Chondrocyte (in vitro differentiated cells): ENCODE data around the gene SAMD9L. TPM values are rescaled to one million over a fixed set of nuclear protein-coding genes. Genes with fewer than 3 reads are reported as not detected.
"Not testable (repeated sequence)": the region's sequence is repeated elsewhere in the genome, so short reads cannot be mapped to it uniquely, and the experiment has no call there.

Experiments
- DNase-seq: peaks from one replicate; pipeline ENCODE4 v3.0.0; 2021; ENCODE audit warnings: mixed read lengths, low spot score
- H3K27ac Mint-ChIP-seq: one replicate; pipeline ENCODE4 v1.8.0; 2021; ENCODE audit warnings: mild to moderate bottlenecking, moderate library complexity, mixed read lengths; ENCODE audit not compliant: unreplicated experiment
- H3K27me3 Mint-ChIP-seq: 2 replicates; pipeline ENCODE4 v1.8.0; 2021; ENCODE audit warnings: low read depth, mixed read lengths
- H3K36me3 Mint-ChIP-seq: 2 replicates; pipeline ENCODE4 v1.8.0; 2021; ENCODE audit warnings: low read depth, mixed read lengths
- H3K4me1 Mint-ChIP-seq: 2 replicates; pipeline ENCODE4 v1.8.0; 2021; ENCODE audit warnings: low read depth, mild to moderate bottlenecking, mixed read lengths
- H3K4me3 Mint-ChIP-seq: one replicate; pipeline ENCODE4 v1.8.0; 2021; ENCODE audit warnings: mild to moderate bottlenecking, moderate library complexity, mixed read lengths; ENCODE audit not compliant: unreplicated experiment
- H3K9me3 Mint-ChIP-seq: 2 replicates; pipeline ENCODE4 v1.8.0; 2021; ENCODE audit warnings: low read depth, mixed read lengths
- total RNA-seq: library from RNA; stranded (reverse); gene quantifications from 3 replicates; pipeline ENCODE4 v1.2.1, GENCODE V29; 2021
- TF ChIP-seq, protein P1 (sequence below): fragments of 200-600 bp; sonication (generic); IDR thresholded peaks from 2 replicates; pipeline ENCODE4 v1.5.0; 2021; ENCODE audit warnings: antibody characterized with exemption, mild to moderate bottlenecking, moderate library complexity

SAMD9L gene
- total RNA-seq, 1 donor from 2014 or later = 6.9 TPM

DNA sequence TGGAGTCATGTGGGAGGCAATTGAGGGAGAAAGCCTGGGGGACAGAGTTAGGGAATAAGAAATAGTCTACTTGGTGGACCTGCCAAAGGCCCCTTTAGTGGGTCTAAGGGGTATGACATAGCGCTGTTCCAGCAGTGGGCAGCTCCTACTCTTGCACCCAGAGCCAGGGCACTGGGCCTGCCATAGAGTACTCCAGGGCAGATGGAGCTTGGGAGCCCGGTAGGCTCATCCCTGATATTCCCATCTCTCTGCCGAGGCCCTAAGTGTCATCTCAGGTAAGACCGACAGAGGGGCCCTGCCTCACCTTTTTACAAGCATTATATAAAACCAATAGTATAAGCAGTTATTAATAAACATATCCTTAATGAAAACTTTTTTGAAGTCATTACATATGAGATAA, 9.6 kb downstream of the SAMD9L start:
- H3K4me1 Mint-ChIP-seq = no peaks in the 10 kb centered on the region
- no peak overlapping the region for H3K27ac Mint-ChIP-seq
- peaks cover 23% of the 10 kb centered on the region for H3K9me3 Mint-ChIP-seq
- peaks cover 10% of the 10 kb centered on the region for H3K27me3 Mint-ChIP-seq
- DNase-seq = peak; percentile 51
- TF ChIP-seq, protein P1, sequence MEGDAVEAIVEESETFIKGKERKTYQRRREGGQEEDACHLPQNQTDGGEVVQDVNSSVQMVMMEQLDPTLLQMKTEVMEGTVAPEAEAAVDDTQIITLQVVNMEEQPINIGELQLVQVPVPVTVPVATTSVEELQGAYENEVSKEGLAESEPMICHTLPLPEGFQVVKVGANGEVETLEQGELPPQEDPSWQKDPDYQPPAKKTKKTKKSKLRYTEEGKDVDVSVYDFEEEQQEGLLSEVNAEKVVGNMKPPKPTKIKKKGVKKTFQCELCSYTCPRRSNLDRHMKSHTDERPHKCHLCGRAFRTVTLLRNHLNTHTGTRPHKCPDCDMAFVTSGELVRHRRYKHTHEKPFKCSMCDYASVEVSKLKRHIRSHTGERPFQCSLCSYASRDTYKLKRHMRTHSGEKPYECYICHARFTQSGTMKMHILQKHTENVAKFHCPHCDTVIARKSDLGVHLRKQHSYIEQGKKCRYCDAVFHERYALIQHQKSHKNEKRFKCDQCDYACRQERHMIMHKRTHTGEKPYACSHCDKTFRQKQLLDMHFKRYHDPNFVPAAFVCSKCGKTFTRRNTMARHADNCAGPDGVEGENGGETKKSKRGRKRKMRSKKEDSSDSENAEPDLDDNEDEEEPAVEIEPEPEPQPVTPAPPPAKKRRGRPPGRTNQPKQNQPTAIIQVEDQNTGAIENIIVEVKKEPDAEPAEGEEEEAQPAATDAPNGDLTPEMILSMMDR = no peak
- peaks cover 37% of the 10 kb centered on the region for H3K36me3 Mint-ChIP-seq
- no peak overlapping the region for H3K4me3 Mint-ChIP-seq

DNA sequence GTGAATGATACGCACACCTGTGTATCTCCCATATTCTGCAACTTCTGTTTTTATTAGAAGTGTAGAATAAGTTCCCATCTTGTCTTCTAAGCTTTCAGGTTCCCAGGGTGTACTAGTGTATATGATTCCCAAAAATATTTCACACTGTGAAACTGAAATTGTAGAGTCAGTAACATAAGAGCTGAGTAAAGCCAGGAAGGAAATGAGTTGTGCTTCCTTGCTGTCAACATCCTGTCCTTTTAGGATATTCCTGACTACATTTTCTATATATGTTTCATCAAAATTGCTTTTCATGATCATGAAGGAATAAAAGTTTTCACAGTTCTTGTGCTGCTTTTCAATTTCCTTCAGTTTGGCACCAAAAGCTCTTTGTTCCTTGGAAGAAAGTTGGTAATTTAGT, 15.2 kb downstream of the SAMD9L start:
- H3K4me3 Mint-ChIP-seq = no peak overlapping the region
- TF ChIP-seq, protein P1 = no peak
- H3K4me1 Mint-ChIP-seq = no peaks in the 10 kb centered on the region
- no peak for DNase-seq
- H3K36me3 Mint-ChIP-seq = peaks cover 36% of the 10 kb centered on the region
- peaks cover 50% of the 10 kb centered on the region for H3K9me3 Mint-ChIP-seq
- peaks cover 12% of the 10 kb centered on the region for H3K27me3 Mint-ChIP-seq
- H3K27ac Mint-ChIP-seq = no peak overlapping the region

DNA sequence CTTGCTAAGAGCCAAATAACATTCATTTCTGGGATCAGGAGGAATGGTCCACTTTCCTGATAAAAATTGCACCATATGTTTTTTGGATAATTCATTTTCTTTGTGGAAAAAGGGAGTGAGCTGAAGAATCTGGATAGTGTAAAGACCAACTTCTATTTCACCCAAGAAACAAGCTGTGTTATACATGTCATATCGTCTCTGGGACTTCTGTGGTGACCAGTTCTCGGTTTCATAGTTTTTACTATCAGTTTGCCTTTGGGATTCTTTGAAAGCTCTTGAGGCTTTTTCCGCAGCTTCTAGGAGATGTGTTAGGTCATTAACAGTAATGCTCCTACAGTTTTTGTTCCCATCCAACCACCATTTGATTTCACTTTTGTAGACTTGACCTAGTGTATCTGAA, 16.0 kb downstream of the SAMD9L start:
- H3K9me3 Mint-ChIP-seq = peaks cover 48% of the 10 kb centered on the region
- TF ChIP-seq, protein P1 = no peak
- no peaks in the 10 kb centered on the region for H3K4me1 Mint-ChIP-seq
- no peak for DNase-seq
- H3K36me3 Mint-ChIP-seq = peaks cover 34% of the 10 kb centered on the region
- no peak overlapping the region for H3K4me3 Mint-ChIP-seq
- peaks cover 12% of the 10 kb centered on the region for H3K27me3 Mint-ChIP-seq
- no peak overlapping the region for H3K27ac Mint-ChIP-seq

DNA sequence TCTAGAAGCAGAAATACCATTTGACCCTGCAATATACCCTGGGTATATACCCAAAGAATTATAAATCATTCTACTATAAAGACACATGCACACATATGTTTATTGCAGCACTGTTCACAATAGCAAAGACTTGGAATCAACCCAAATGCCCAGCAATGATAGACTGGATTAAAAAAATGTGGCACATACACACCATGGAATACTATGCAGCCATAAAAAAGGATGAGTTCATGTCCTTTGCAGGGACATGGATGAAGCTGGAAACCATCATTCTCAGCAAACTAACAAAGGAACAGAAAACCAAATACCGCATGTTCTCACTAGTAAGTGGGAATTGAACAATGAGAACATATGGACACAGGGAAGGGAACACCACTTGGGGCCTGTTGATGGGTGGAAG, 21.2 kb downstream of the SAMD9L start:
- Mint-ChIP-seq H3K36me3 (peaks cover 22% of the 10 kb centered on the region), H3K9me3 (peaks cover 44% of the 10 kb centered on the region), H3K27me3 (peaks cover 20% of the 10 kb centered on the region)
- H3K4me3 Mint-ChIP-seq, H3K27ac Mint-ChIP-seq, H3K4me1 Mint-ChIP-seq, DNase-seq: not testable (repeated sequence)

DNA sequence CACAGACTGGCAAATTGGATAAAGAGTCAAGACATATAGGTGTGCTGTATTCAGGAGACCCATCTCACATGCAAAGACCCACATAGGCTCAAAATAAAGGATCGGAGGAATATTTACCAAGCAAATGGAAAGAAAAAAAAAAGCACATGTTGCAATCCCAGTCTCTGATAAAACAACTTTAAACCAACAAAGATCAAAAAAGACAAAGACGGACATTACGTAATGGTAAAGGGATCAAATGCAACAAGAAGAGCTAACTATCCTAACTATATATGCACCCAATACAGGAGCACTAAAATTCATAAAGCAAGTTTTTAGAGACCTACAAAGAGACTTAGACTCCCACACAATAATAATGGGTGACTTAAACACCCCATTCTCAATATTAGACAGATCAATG, 24.7 kb downstream of the SAMD9L start:
- Mint-ChIP-seq H3K27me3 (peaks cover 16% of the 10 kb centered on the region), H3K9me3 (peaks cover 30% of the 10 kb centered on the region), H3K36me3 (peaks cover 16% of the 10 kb centered on the region), H3K4me1 (peaks cover 14% of the 10 kb centered on the region)
- DNase-seq, H3K27ac Mint-ChIP-seq, H3K4me3 Mint-ChIP-seq: not testable (repeated sequence)

DNA sequence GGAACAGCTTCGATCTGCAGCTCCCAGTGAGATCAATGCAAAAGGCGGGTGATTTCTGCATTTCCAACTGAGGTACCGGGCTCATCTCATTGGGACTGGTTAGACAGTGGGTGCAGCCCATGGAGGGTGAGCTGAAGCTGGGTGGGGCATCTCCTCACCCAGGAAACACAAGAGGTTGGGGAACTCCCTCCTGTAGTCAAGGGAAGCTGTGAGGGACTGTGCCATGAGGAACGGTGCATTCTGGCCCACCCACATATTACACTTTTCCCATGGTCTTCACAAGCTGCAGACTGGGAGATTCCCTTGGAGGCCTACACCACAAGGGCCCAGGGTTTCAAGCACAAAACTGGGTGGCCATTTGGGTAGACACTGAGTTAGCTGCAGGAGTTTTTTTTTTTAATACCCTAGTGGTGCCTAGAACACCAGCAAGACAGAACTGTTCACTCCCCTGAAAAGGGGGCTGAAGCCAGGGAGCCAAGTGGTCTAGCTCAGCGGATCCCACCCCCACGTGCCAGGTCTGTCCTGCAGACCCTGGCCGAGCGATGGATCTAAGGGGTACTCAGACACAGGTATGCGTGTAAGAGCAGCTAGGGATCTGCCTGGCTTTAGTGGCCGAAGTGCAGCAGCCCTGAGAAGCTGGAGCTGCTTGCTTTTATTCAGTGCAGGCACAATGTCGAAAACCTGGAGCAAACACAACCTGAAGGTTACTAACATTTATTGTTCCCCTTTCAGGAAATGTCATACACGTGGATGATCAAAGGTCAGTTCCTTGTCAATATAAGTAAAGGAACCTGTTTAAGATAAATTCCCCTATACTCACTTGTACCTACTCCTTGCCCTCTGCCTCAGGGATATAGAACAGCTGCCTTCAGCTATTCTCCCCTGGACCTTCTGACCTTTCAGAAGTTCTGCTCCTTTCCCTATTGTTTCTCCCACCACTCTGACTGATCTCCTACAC, 27.3 kb downstream of the SAMD9L start:
- H3K27ac Mint-ChIP-seq = no peak overlapping the region
- H3K27me3 Mint-ChIP-seq = peaks cover 16% of the 10 kb centered on the region
- no peak overlapping the region for H3K4me3 Mint-ChIP-seq
- peaks cover 39% of the 10 kb centered on the region for H3K4me1 Mint-ChIP-seq
- peaks cover 11% of the 10 kb centered on the region for H3K36me3 Mint-ChIP-seq
- TF ChIP-seq, protein P1 = no peak
- peak; percentile 67 for DNase-seq
- H3K9me3 Mint-ChIP-seq = peaks cover 22% of the 10 kb centered on the region
